GM10248 (cell line): ENCODE data around the gene MAMLD1.

ENCODE experiments used
- CTCF ChIA-PET: fragments of 300-600 bp; sonication (Branson Sonifier 250); formaldehyde crosslinking; extraction: SDS; loops from one replicate; lab custom pipeline; 2021; ENCODE audit warnings: antibody characterized with exemption; lab: Yijun Ruan, JAX
- POLR2A ChIA-PET: fragments of 350-650 bp; sonication (Branson Sonifier 250); formaldehyde crosslinking; extraction: SDS; loops from one replicate; lab custom pipeline; 2020; ENCODE audit warnings: antibody characterized with exemption; lab: Yijun Ruan, JAX
- DNase-seq: peaks from one replicate; pipeline ENCODE4 v3.0.0; 2012; ENCODE audit errors: extremely low spot score
- CTCF ChIP-seq: IDR thresholded peaks from 2 replicates; pipeline ENCODE4 v1.5.1; 2012; ENCODE audit warnings: mild to moderate bottlenecking, low read depth; ENCODE audit errors: extremely low read depth, missing control alignments, control extremely low read depth

MAMLD1 gene

DNA sequence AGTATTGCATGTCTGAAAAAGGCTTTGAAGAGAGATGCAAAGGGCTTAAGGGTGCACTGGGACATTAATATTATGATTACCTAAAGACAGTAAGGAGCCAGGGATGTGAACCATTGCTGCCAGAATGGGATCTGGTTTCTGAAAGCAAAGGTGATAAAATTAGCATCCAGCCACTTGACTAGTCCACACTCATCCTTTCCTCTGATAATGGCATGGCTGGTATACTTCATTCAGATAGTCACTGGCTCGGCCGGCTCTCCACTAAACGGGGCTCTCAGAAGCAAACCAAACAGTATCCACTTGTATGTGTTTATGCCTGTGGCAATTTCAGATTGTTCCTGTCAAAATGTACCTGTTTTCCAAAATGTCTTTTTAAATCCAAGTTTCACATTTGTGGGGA lies 46.4 kb downstream of the MAMLD1 start:
- ChIA-PET POLR2A (no interaction called here), CTCF (interaction anchor here (1.4 kb wide), 1 partner anchor 13 kb away, joined by 3 read pairs; no protein-coding TSS in a partner anchor)
- no peak for DNase-seq
- TF ChIP-seq CTCF = no peak

GRCh38 chrX:150409964-150410363 lies 46.8 kb downstream of the MAMLD1 start:
- DNase-seq = no peak
- POLR2A ChIA-PET = no interaction called here
- no peak for TF ChIP-seq CTCF
- CTCF ChIA-PET = no interaction called here

- no peak for TF ChIP-seq CTCF
- POLR2A ChIA-PET = no interaction called here
- DNase-seq = no peak
- CTCF ChIA-PET = no interaction called here
These were observed 47.4 kb downstream of the MAMLD1 start for GRCh38 chrX:150410513-150410912.

DNA sequence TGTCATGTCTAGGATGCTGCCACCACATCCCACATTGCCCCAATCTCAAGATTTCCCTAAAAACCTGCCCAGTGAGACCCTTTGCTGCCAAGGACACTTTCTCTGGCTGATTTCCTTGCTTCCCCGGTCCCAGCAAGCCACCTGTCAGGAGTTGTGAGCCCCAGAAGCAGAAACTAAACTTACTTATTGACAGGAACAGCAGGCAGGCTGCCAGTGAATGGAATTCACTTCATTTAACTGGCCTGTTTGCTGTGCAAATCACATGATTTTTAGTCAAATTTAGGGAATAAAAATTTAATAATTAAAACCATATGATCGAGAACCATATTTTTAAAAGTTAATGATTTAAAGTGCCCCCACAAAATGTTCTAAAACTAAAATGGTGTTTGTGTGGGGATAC lies 48.5 kb downstream of the MAMLD1 start:
- no peak for TF ChIP-seq CTCF
- ChIA-PET POLR2A (no interaction called here), CTCF (no interaction called here)
- no peak for DNase-seq

- CTCF ChIA-PET = no interaction called here
- POLR2A ChIA-PET = no interaction called here
These were observed 51.1 kb downstream of the MAMLD1 start for GRCh38 chrX:150414228-150414627.

DNA sequence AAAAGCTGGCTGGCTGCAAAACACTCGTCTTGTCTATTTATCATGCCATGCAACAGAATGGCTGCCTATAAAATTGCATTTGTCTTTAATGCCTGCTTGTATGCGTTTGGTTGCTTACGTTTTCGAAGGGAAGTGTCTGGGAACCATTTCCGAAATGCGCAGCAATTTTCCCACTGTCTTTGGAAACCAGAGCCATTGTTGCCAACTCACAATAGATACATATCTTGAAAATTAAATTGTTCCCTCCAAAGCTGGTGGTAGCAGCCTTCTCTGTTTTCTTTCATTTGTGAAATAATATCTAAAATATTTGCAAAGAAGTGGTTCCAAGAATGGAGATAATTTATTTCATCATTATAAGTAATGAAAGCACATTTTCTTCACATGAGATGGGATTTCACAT lies 53.4 kb downstream of the MAMLD1 start:
- POLR2A ChIA-PET = no interaction called here
- no peak for DNase-seq
- CTCF ChIA-PET = no interaction called here
- no peak for TF ChIP-seq CTCF

More at GRCh38 chrX:150414228-150414627, 51.1 kb downstream of the MAMLD1 start:
- DNase-seq = no peak
- no peak for TF ChIP-seq CTCF

GRCh38 chrX:150421816-150422215 lies 58.7 kb downstream of the MAMLD1 start:
- TF ChIP-seq CTCF = no peak
- no peak for DNase-seq
- ChIA-PET POLR2A (no interaction called here), CTCF (no interaction called here)
